NCI-H69 (cell line): ENCODE data around the gene FAM72A.
"Not testable (repeated sequence)": the region's sequence is repeated elsewhere in the genome, so short reads cannot be mapped to it uniquely, and the experiment has no call there.

Experiments
- DNase-seq: peaks from one replicate; lab custom pipeline; 2025; lab: John Stamatoyannopoulos, UW

The FAM72A gene

DNA sequence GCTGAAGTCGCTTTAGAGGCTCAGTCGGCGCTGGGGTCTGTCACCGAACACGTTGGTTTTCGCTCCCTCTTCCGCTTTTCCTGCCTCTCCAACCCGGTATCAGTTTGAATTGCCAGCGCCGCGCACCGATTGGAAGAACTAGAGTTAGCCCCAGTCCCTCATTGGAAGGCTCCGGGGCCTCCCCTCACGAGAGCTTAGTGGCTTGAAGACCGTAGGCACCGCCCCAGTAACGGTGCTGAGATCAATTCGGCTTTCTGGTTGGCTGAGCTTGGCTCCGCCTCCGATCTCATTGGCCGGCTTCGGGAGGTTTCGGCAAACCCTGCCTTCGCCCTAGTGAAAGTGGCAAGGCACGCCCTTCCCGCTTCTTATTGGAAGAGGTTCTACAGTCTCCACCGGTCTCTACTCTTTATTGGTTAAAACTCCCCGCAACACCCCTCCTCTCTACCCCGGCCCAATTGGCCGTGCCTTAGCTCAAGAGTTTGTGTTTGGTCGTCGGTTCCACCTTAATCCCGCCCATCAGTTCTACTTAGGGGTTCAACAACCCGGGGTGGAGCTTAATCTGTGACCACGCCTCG, at the start of gene FAM72A:
Gene FAM72A (minus strand): TSS at position 51 of the 575 bp plus-strand sequence. CDS start 814 bp downstream, outside the sequence.
- peak; percentile 99 for DNase-seq

GRCh38 chr1:206250953-206251681, 48.5 kb upstream of the FAM72A start:
- not testable (repeated sequence) for DNase-seq

DNA sequence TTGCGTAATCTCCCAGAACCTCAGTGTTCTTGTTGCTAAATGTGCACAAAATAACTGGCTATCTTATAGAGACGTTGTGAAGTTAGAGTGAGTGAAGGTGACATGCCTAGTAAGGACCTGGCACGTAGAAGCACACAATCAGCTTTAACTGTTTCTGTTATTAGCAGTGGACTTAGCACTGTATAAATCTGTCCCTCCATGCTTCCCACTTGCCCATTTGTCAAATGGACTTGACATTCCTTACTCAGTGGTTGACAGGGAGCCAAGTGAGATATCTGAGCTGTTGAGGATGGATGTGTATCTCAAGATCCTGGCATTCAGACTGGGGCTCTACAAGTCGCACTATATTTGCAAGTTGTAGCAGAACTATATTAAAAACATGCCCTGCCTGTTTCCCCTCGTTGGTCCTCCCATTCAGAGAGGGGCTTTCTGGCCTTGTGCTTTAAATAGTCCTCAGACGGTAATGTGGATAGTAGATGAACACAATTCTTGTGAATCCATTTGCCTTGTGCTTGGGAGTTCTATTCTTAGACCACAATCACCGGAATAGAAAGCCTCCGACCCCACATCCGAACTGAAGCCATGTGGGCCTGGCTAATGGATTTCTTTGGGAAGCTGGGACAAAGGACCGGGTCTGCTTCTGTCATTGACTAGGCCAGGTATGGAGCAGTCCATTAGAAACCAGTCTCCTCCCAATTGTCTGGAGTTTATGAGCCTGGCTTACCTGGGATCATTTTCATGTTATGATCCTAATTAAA, 43.7 kb upstream of the FAM72A start:
- not testable (repeated sequence) for DNase-seq

GRCh38 chr1:206245479-206245878, 42.8 kb upstream of the FAM72A start:
- not testable (repeated sequence) for DNase-seq

GRCh38 chr1:206243335-206243734, 40.7 kb upstream of the FAM72A start:
- DNase-seq: not testable (repeated sequence)

DNA sequence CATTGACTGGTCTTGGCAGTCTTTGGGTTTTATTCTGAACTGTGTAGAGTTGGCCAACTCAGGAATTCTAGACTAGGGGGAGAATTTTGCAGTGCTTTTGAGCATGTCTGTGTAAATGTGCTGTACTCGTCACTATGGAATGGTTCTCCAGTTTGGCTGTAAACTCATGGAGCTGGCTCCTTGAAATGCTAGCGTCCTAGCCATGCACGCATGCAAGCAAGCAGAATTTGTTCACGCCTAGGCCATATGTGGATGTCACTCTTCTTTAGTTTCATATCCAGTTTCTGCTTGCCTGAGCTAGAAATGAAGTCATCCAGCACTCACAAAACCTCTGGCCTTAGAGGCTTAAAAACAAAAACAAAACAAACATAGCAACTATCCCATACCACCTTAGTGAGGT, 37.6 kb upstream of the FAM72A start:
- DNase-seq: not testable (repeated sequence)

- not testable (repeated sequence) for DNase-seq
Measured at GRCh38 chr1:206235190-206235589, 32.6 kb upstream of the FAM72A start.

GRCh38 chr1:206234189-206234916, 31.7 kb upstream of the FAM72A start:
- not testable (repeated sequence) for DNase-seq

DNA sequence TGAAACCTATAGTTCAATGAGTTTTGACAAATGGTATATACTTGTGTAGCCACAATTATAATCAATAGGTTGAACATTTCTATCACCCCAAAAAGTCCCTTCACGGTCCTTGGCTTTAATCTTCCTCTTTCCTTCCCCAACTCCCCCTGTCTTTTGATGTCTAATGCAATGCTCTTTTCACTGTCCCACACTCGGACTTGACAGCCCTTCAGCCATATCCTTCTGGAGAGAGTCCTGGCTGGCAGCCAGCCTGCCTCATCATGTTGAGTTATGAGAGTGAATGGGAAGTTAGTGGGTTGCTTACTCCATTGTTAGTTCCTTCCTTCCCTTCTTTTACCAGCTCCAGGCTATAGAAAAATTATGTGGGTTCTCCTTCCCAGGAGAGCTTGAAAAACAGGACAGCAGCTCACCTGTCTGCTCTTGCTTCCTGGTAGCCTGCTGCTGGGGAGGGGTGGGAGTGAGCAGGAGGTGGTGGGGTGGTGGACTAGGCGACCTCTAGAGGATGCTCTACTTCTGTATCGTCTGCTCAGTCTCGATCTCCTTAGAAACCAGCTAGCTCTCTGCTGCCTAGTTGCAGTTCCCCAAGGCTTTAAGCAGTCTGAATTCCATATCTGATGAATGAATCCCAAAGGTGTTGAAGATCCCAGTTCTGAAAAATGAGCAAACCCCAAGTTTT, 30.5 kb upstream of the FAM72A start:
- DNase-seq: not testable (repeated sequence)

GRCh38 chr1:206231989-206232388, 29.4 kb upstream of the FAM72A start:
- DNase-seq: not testable (repeated sequence)

DNA sequence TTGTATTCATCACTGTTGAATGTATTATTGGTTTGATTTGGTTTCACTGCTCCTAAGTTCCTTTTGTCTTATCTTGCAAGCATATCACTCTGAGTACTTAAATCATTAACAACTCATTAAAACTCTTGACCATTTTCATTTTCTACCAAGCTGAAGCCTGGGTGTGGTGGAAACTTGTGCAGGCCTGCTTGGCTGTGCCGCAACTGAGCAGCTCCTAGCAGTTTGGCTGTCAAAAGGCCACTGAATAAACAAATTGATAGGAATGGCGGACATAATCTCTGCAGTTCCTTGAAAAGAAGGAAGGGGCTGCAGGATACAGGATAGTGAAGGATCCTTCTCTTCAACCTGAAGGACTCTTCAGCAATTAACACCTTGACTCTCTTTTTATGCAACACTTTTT, 26.6 kb upstream of the FAM72A start:
- DNase-seq: not testable (repeated sequence)

GRCh38 chr1:206226886-206227285, 24.2 kb upstream of the FAM72A start:
- not testable (repeated sequence) for DNase-seq

DNA sequence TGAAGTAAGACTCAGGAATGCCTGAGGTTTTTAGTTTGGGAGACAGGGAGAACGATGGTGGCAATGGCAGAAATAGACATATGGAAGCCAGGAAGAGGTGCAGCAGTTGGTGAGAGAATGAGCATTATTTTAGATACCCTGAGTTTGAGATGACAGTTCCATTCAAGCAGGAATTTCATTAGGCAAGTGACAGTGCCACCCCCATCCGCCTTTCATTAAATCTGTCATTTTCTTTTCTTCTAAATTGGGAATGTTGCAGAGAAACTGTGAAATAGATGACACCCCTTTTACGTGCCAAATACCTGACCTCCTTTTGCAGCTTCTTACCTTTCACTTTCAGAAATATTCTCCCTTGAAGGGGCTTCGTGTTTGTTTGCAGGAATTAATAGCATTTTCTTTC, 22.7 kb upstream of the FAM72A start:
- DNase-seq: not testable (repeated sequence)

- not testable (repeated sequence) for DNase-seq
Measured at GRCh38 chr1:206224190-206224776, 21.6 kb upstream of the FAM72A start.

- not testable (repeated sequence) for DNase-seq
Measured at GRCh38 chr1:206221585-206221984, 18.9 kb upstream of the FAM72A start.

DNA sequence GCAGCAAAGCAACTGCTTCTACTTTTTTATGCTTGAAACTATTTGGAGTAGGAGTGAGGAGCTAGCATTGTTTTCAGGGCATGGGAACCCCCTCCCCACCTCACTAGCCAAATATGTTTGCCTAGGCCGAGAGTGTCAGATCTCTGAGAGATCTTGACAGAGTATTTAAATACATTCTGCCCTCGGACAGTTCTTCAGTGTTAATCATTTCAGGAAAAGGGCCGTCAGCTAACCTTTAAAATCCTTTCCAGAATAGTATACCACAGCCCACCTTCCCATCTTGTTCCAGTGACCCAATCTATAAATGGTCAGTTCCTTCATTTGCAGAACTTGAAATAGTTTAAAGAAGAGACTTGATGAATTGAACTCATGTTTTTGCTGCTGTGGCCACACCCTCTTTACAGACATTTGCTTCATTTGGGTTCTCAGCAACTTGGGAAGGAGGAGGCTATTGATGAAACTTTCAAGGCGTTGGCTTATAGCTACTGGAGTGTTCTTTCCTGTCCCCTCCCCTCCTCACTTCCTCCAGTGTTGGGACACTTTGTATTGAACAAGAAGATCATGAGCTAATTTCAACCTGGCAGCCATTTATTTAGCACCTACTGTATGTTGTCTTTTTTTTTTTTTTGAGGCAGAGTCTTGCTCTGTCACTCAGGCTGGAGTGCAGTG, 17.8 kb upstream of the FAM72A start:
- DNase-seq: not testable (repeated sequence)

DNA sequence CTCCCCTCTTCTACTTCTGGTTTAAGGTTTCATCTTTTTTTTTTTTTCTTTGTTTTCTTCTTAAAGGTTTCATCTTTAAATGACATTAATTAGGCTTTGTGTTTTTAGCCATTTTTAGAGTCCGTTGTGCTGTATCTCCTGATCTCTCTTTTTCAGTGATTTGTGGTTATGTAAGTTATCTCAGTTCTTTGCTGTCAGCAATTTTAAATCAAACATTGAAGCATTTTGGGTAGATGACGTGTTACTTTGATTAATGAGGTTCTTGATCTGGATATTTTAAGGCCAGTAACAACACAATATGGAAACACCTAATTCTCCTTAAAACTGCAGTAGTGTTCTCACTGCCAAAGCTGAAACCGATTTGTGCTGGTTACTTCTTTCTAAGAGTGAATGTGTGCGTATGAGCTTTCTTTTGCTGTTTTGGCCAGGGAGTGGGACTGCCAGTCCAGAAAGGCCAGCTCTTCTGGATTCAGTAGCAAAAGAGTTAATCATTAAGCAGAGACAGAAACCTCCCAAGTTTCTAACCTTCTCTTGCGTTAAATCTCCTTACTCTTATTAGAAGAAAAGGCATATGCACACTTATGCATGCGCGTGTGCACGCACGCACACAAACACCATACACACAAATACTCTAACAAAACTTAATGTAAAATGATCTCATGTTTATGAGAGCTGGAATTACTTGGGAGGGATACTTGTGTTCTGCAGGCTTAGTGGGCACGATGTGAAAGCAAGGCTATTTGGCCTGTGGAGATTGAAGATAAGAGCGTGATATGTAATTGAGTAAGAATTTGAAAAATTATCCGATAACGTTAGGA, 17.1 kb upstream of the FAM72A start:
- DNase-seq: not testable (repeated sequence)

DNA sequence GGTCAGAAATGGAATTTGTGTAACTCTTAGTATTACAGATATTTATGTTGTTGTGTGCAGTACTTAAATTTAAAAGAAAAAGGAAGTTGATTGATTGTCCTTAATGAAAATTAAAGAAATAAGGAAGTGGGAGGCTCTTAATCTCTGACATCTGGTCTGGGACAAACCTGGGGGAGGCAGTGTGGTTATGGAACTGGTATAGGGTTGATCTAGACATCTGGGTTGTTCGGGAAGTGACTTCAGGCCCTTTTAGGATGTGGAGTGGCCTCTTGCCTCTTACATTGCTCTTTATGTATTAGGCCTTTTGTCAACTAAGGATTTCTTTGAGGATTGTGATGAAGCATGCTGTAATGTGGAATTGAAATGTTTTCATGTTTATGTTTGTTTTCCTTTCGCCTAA, 16.1 kb upstream of the FAM72A start:
- DNase-seq: not testable (repeated sequence)

- DNase-seq: not testable (repeated sequence)
Measured at GRCh38 chr1:206218285-206218684, 15.6 kb upstream of the FAM72A start.
